HUES6 (cell line): ENCODE results near the gene IPO9.

Source experiments
- H3K27ac ChIP-seq: 2 replicates; pipeline ENCODE4 v1.7.0; 2013; ENCODE audit warnings: low read depth, mild to moderate bottlenecking, low read length, inconsistent platforms
- H3K27me3 ChIP-seq: 2 replicates; pipeline ENCODE4 v1.6.1; 2013; ENCODE audit warnings: low read length; ENCODE audit not compliant: control insufficient read depth, insufficient read depth
- H3K36me3 ChIP-seq: 2 replicates; pipeline ENCODE4 v1.6.1; 2013; ENCODE audit warnings: low read length; ENCODE audit not compliant: control insufficient read depth, insufficient read depth
- H3K4me1 ChIP-seq: 2 replicates; pipeline ENCODE4 v1.6.1; 2013; ENCODE audit warnings: low read length; ENCODE audit not compliant: control insufficient read depth, insufficient read depth
- H3K4me3 ChIP-seq: 2 replicates; pipeline ENCODE4 v1.5.1; 2013; ENCODE audit warnings: low read depth, low read length
- H3K9ac ChIP-seq: one replicate; pipeline ENCODE4 v1.6.1; 2013; ENCODE audit warnings: mild to moderate bottlenecking, low read length
- H3K9me3 ChIP-seq: 2 replicates; pipeline ENCODE4 v1.6.1; 2013; ENCODE audit warnings: low read depth, low read length; ENCODE audit not compliant: control insufficient read depth, insufficient read depth

IPO9 gene

DNA sequence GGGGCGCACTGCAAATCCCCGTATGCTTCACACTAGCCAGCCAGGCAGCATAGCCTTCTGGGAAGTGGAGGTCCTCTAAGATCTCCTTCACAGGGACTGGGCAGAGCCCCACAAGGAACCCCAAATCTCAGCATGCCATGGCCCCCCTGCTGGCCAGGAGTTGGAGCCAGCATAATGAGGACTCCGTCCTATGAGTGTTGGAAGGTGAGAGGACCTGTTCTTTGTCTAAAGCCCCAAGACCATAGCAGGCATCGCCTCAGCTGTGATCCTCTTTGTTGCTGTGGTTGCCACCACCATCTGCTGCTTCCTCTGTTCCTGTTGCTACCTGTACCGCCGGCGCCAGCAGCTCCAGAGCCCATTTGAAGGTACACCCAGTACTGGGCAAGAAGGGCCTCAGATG is 61.3 kb downstream of the IPO9 start:
- H3K9me3 ChIP-seq, result no peaks in the 10 kb centered on the region
- no peaks in the 10 kb centered on the region for H3K36me3 ChIP-seq
- no peak overlapping the region for H3K4me3 ChIP-seq
- H3K9ac ChIP-seq, result no peak overlapping the region
- H3K27ac ChIP-seq, result no peak overlapping the region
- H3K27me3 ChIP-seq, result peaks cover 22% of the 10 kb centered on the region
- peaks cover 36% of the 10 kb centered on the region for H3K4me1 ChIP-seq

DNA sequence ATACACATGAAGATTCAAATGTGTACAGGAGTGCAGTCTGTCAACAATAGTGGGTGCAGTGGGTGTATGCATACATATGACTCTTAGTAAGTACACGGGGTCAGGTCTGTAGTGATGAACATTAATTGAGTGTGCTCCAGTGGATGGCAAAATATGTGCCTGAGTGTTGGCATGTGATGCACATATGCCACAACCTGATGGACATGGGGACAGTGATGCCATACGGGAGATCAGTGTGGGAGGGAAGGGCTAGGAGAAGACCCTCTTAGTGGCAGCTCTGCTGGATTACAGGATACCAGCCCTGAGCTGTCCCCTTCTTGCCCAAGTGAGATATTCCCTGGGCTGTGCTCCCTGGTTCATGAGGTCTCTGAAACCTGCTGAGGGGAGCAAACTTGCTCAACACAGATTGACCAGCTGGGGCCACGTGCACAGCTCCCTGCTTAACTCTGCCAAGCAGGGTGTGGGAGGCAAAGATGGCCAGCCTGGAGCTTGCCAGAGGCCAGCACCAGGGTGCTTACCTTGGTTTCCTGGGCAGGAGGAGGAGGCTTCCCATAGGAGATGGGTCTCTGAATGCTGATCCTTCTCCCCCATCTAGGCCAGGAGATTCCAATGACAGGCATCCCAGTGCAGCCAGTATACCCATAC is 62.0 kb downstream of the IPO9 start:
- Histone ChIP-seq H3K4me1 (peaks cover 32% of the 10 kb centered on the region), H3K9ac (no peak overlapping the region), H3K36me3 (no peaks in the 10 kb centered on the region), H3K27me3 (peaks cover 22% of the 10 kb centered on the region), H3K9me3 (no peaks in the 10 kb centered on the region), H3K27ac (no peak overlapping the region), H3K4me3 (no peak overlapping the region)

DNA sequence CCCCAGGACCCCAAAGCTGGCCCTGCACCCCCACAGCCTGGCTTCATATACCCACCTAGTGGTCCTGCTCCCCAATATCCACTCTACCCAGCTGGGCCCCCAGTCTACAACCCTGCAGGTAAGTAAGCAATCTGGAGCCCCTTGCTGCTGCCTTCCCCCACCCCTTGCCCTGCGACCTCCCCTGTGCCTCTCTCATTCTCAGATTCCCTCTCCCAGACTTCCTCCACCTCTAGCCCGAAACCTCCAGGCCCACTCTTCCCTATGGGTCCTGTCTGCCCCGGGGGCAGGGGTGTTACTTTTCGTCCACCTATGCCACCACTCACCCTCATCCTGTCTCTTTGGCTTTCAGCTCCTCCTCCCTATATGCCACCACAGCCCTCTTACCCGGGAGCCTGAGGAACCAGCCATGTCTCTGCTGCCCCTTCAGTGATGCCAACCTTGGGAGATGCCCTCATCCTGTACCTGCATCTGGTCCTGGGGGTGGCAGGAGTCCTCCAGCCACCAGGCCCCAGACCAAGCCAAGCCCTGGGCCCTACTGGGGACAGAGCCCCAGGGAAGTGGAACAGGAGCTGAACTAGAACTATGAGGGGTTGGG is 62.6 kb downstream of the IPO9 start:
- Histone ChIP-seq H3K4me3 (no peak overlapping the region), H3K4me1 (peaks cover 38% of the 10 kb centered on the region)

GRCh38 chr1:201892211-201892610 is 63.3 kb downstream of the IPO9 start:
- H3K27ac ChIP-seq, result no peak overlapping the region
- no peak overlapping the region for H3K4me3 ChIP-seq
- peaks cover 22% of the 10 kb centered on the region for H3K27me3 ChIP-seq
- peaks cover 39% of the 10 kb centered on the region for H3K4me1 ChIP-seq
- H3K9me3 ChIP-seq, result no peaks in the 10 kb centered on the region
- H3K36me3 ChIP-seq, result no peaks in the 10 kb centered on the region
- no peak overlapping the region for H3K9ac ChIP-seq

More for the DNA sequence above, 62.6 kb downstream of the IPO9 start:
- Histone ChIP-seq H3K27ac (no peak overlapping the region), H3K36me3 (no peaks in the 10 kb centered on the region), H3K27me3 (peaks cover 22% of the 10 kb centered on the region), H3K9me3 (no peaks in the 10 kb centered on the region), H3K9ac (no peak overlapping the region)

DNA sequence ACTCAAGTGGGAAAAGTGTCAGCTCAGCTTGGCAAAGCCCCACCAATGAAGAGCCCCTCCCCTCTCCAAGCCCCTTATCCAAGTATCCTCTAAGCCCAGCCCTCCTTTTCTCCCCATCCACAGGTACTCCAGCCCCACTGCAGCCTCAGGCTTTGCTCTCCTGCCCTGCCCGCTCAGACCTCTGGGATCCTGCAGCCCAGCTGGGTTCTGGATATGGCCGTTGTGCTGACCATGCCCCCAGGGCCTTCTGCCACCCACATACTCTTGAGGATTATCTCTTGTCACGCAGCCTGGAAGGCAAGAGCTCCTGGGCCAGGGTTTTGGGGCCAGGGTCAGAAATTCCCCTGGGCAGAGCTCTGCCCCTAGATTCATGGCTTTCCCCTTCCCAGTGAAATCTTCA is 64.5 kb downstream of the IPO9 start:
- Histone ChIP-seq H3K4me3 (no peak overlapping the region), H3K27ac (no peak overlapping the region), H3K9me3 (no peaks in the 10 kb centered on the region), H3K27me3 (peaks cover 11% of the 10 kb centered on the region), H3K4me1 (peaks cover 33% of the 10 kb centered on the region), H3K9ac (no peak overlapping the region), H3K36me3 (no peaks in the 10 kb centered on the region)

DNA sequence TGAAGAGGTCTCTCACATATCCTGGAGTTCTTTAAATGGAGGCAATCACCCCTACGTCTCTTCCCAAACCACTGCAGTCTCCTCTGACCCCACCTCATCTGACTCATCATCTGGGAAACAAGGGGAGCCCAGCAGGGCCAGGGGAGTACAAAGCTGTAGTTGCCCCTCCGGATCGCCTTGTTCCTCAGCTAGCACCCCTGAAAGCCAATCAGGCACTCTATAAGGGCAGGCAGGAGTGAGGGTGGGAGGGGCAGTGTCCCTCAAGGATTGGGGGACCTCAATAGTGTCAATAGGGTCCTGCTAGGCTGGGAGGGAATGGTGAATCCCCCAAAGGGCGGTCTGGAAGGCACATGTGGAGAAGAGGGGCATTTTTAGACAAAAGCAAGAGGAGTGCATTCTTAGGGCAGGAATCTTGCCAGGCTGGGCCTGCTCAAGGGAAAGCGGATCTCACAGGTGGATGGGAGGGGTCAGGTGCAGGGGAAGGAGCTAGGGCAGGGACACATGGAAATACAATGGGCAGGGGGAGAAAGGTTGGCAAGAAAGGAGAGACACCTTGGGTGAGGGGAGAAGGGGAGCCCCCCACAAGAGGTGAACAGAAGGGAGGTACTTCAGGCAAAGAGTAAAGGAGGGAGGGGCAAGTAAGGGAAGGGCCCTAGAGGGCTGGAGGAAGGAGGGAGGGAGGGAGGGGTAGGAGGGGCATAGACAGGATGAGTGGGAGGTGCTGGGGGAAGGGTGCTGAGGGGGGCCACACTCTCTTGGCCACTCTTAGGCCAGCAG is 65.6 kb downstream of the IPO9 start:
- Histone ChIP-seq H3K9me3 (no peaks in the 10 kb centered on the region), H3K36me3 (no peaks in the 10 kb centered on the region), H3K4me3 (no peak overlapping the region), H3K27ac (no peak overlapping the region), H3K4me1 (peaks cover 30% of the 10 kb centered on the region), H3K9ac (no peak overlapping the region), H3K27me3 (peaks cover 3% of the 10 kb centered on the region)

DNA sequence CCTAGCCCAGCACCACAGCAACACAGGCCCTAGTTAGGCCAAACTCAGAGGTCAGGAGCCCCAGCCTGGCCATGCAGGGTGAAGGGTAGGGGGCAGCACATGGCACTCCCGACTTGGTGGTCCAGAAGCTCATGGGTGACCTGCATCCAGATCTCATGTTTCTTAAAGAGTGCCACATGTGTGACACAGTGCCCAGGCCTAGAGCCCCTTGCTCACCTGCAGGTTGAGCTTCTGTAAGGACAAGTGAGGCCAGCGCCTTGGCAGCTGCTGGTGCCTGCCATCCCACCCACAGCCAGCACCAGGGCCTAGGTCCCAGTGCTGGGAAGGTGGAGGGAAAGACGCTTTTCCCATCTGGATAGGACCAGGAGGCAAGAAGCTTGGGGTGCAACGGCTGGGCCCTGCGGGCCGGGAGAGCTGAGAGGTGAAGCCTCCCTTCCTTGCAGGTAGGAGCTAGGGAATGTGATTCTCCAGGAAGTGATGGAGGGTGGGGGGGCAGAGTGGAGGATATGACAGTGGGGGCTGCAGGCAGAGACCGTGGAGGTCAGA is 66.2 kb downstream of the IPO9 start:
- Histone ChIP-seq H3K27me3 (no peaks in the 10 kb centered on the region; the same call in 1 of the 2 replicates), H3K9me3 (no peaks in the 10 kb centered on the region), H3K9ac (no peak overlapping the region), H3K4me3 (no peak overlapping the region), H3K36me3 (no peaks in the 10 kb centered on the region), H3K27ac (no peak overlapping the region), H3K4me1 (peaks cover 29% of the 10 kb centered on the region)

GRCh38 chr1:201895913-201896807 is 67.2 kb downstream of the IPO9 start:
- Histone ChIP-seq H3K9ac (no peak overlapping the region), H3K4me3 (no peak overlapping the region), H3K36me3 (no peaks in the 10 kb centered on the region), H3K9me3 (no peaks in the 10 kb centered on the region), H3K27ac (no peak overlapping the region), H3K4me1 (peaks cover 29% of the 10 kb centered on the region), H3K27me3 (no peaks in the 10 kb centered on the region)

GRCh38 chr1:201896951-201897391 is 68.0 kb downstream of the IPO9 start:
- H3K9me3 ChIP-seq, result no peaks in the 10 kb centered on the region
- H3K27me3 ChIP-seq, result no peaks in the 10 kb centered on the region
- H3K36me3 ChIP-seq, result no peaks in the 10 kb centered on the region
- no peak overlapping the region for H3K9ac ChIP-seq
- H3K4me3 ChIP-seq, result no peak overlapping the region
- no peak overlapping the region for H3K27ac ChIP-seq
- peaks cover 29% of the 10 kb centered on the region for H3K4me1 ChIP-seq

GRCh38 chr1:201898240-201898894 is 69.4 kb downstream of the IPO9 start:
- H3K36me3 ChIP-seq, result no peaks in the 10 kb centered on the region
- H3K4me1 ChIP-seq, result peaks cover 29% of the 10 kb centered on the region
- H3K9ac ChIP-seq, result no peak overlapping the region
- H3K27ac ChIP-seq, result no peak overlapping the region
- no peaks in the 10 kb centered on the region for H3K27me3 ChIP-seq
- no peak overlapping the region for H3K4me3 ChIP-seq
- no peaks in the 10 kb centered on the region for H3K9me3 ChIP-seq
